ENCODE results near the gene ARHGEF37.

DNA sequence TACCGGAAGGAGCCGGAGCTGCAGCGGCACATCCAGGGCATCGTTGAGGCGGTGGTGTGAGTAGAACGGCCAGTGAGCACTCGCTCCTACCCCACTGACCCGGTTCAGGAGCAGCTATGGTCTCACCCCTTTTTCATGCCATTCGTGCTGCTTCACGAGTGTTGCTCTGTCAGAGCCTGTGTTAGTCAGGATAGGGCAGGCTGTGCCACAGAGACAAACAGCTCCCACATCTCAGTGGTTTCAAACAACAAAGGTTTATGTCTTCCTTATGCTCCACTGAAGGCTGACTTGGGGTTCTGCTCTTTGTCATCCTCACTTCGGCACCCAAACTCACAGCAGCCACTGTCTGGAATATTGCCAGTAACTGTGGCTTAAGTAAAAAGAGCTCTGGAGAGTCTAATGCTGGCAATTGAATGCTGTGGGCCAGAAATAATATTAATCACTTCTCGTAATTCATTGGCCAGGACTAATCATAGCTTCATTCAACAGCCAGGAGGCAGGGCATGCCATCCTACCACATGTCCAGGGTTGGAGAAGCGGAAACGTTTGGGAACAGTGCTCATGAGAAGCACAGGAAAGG is 28.4 kb downstream of the ARHGEF37 start:
- no peak for TF ChIP-seq EP300 (IDR thresholded peaks at IDR 0.05)
- TF ChIP-seq, protein P1, sequence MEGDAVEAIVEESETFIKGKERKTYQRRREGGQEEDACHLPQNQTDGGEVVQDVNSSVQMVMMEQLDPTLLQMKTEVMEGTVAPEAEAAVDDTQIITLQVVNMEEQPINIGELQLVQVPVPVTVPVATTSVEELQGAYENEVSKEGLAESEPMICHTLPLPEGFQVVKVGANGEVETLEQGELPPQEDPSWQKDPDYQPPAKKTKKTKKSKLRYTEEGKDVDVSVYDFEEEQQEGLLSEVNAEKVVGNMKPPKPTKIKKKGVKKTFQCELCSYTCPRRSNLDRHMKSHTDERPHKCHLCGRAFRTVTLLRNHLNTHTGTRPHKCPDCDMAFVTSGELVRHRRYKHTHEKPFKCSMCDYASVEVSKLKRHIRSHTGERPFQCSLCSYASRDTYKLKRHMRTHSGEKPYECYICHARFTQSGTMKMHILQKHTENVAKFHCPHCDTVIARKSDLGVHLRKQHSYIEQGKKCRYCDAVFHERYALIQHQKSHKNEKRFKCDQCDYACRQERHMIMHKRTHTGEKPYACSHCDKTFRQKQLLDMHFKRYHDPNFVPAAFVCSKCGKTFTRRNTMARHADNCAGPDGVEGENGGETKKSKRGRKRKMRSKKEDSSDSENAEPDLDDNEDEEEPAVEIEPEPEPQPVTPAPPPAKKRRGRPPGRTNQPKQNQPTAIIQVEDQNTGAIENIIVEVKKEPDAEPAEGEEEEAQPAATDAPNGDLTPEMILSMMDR (IDR thresholded peaks at IDR 0.05), result no peak
